Activated CD4-positive, alpha-beta memory T cell treated with anti-CD3 and anti-CD28 coated beads for 36 hours (primary cell): Measurements from ENCODE around the gene CRK. TPM values are rescaled to one million over a fixed set of nuclear protein-coding genes. Genes with fewer than 3 reads are reported as not detected.
A peak's percentile ranks its signal among the peaks of the same experiment; 100 is the strongest.

Experiments
- CTCF ChIA-PET: fragments of 350-600 bp; sonication (Branson Sonifier 250); formaldehyde crosslinking; loops from one replicate; lab custom pipeline; 2021; ENCODE audit warnings: antibody characterized with exemption, inconsistent platforms; lab: Charles Lee
- POLR2A ChIA-PET: fragments of 350-600 bp; sonication (Branson Sonifier 250); formaldehyde crosslinking; loops from one replicate; lab custom pipeline; 2021; ENCODE audit warnings: antibody characterized with exemption; lab: Charles Lee
- DNase-seq: peaks from one replicate; pipeline ENCODE4 v3.0.0-alpha.2; 2020
- H3K27ac Mint-ChIP-seq: one replicate; pipeline ENCODE4 v1.8.0; 2021; ENCODE audit warnings: mixed read lengths
- H3K27me3 Mint-ChIP-seq: one replicate; pipeline ENCODE4 v1.8.0; 2021; ENCODE audit warnings: mixed read lengths
- H3K36me3 Mint-ChIP-seq: one replicate; pipeline ENCODE4 v1.8.0; 2021; ENCODE audit warnings: mixed read lengths
- H3K4me1 Mint-ChIP-seq: one replicate; pipeline ENCODE4 v1.8.0; 2021; ENCODE audit warnings: low read depth, mixed read lengths
- H3K4me3 Mint-ChIP-seq: one replicate; pipeline ENCODE4 v1.8.0; 2021; ENCODE audit warnings: mild to moderate bottlenecking, mixed read lengths
- H3K9me3 Mint-ChIP-seq: one replicate; pipeline ENCODE4 v1.8.0; 2021; ENCODE audit warnings: mixed read lengths
- intact Hi-C: fragments of 100-400 bp; cut with micrococcal nuclease; formaldehyde crosslinking; loops from one replicate; pipeline ENCODE4 v1.15.1; 2023
- total RNA-seq, 2 experiments: library from RNA; stranded (reverse); gene quantifications; one replicate each; pipeline ENCODE4 v1.2.3, GENCODE V29; 2021

Gene CRK
- total RNA-seq, 2 experiments from 2014 or later, result 14.1 to 17.8 TPM

- no peaks in the 10 kb centered on the region for H3K27me3 Mint-ChIP-seq
- POLR2A ChIA-PET, result no interaction called here
- no peak overlapping the region for H3K4me3 Mint-ChIP-seq
- peaks cover 31% of the 10 kb centered on the region for H3K36me3 Mint-ChIP-seq
- intact Hi-C loops, result no loop called here
- CTCF ChIA-PET, result no interaction called here
- DNase-seq, result no peak
- H3K4me1 Mint-ChIP-seq, result peaks cover 10% of the 10 kb centered on the region
- no peaks in the 10 kb centered on the region for H3K9me3 Mint-ChIP-seq
- no peak overlapping the region for H3K27ac Mint-ChIP-seq
These were observed 16.1 kb upstream of the CRK start for GRCh38 chr17:1471911-1472821.

GRCh38 chr17:1471490-1471889 is 15.5 kb upstream of the CRK start:
- peaks cover 10% of the 10 kb centered on the region for H3K4me1 Mint-ChIP-seq
- no peak overlapping the region for H3K27ac Mint-ChIP-seq
- intact Hi-C loops, result no loop called here
- H3K27me3 Mint-ChIP-seq, result no peaks in the 10 kb centered on the region
- ChIA-PET POLR2A (no interaction called here), CTCF (no interaction called here)
- no peak for DNase-seq
- H3K4me3 Mint-ChIP-seq, result no peak overlapping the region
- no peaks in the 10 kb centered on the region for H3K9me3 Mint-ChIP-seq
- peaks cover 32% of the 10 kb centered on the region for H3K36me3 Mint-ChIP-seq

GRCh38 chr17:1470755-1471462 is 14.9 kb upstream of the CRK start:
- no peak overlapping the region for H3K27ac Mint-ChIP-seq

GRCh38 chr17:1470071-1470754 is 14.2 kb upstream of the CRK start:
- intact Hi-C loops, result no loop called here
- DNase-seq, result no peak
- POLR2A ChIA-PET, result no interaction called here
- Mint-ChIP-seq H3K36me3 (peaks cover 29% of the 10 kb centered on the region), H3K4me3 (no peak overlapping the region), H3K27me3 (no peaks in the 10 kb centered on the region), H3K4me1 (peaks cover 10% of the 10 kb centered on the region), H3K9me3 (no peaks in the 10 kb centered on the region), H3K27ac (no peak overlapping the region)
- CTCF ChIA-PET, result no interaction called here

More at GRCh38 chr17:1470755-1471462, 14.9 kb upstream of the CRK start:
- no peak for DNase-seq
- peaks cover 31% of the 10 kb centered on the region for H3K36me3 Mint-ChIP-seq
- H3K4me3 Mint-ChIP-seq, result no peak overlapping the region
- H3K27me3 Mint-ChIP-seq, result no peaks in the 10 kb centered on the region
- ChIA-PET POLR2A (no interaction called here), CTCF (no interaction called here)
- H3K4me1 Mint-ChIP-seq, result peaks cover 10% of the 10 kb centered on the region
- H3K9me3 Mint-ChIP-seq, result no peaks in the 10 kb centered on the region
- intact Hi-C loops, result no loop called here

GRCh38 chr17:1469231-1469852 is 13.3 kb upstream of the CRK start:
- Mint-ChIP-seq H3K27me3 (peaks cover 2% of the 10 kb centered on the region), H3K9me3 (no peaks in the 10 kb centered on the region), H3K27ac (no peak overlapping the region), H3K4me3 (no peak overlapping the region), H3K4me1 (peaks cover 10% of the 10 kb centered on the region), H3K36me3 (peaks cover 30% of the 10 kb centered on the region)
- no peak for DNase-seq
- intact Hi-C loops, result no loop called here
- POLR2A ChIA-PET, result no interaction called here
- CTCF ChIA-PET, result interaction anchor here (0.5 kb wide), 1 partner anchor 137 kb away, joined by 3 read pairs; no protein-coding TSS in a partner anchor

GRCh38 chr17:1467898-1468492 is 12.0 kb upstream of the CRK start:
- peaks cover 2% of the 10 kb centered on the region for H3K27me3 Mint-ChIP-seq
- H3K9me3 Mint-ChIP-seq, result peaks cover under 1% of the 10 kb centered on the region
- peaks cover 8% of the 10 kb centered on the region for H3K4me1 Mint-ChIP-seq
- ChIA-PET POLR2A (no interaction called here), CTCF (no interaction called here)
- DNase-seq, result no peak
- peaks cover 28% of the 10 kb centered on the region for H3K36me3 Mint-ChIP-seq
- H3K27ac Mint-ChIP-seq, result no peak overlapping the region
- intact Hi-C loops, result no loop called here
- no peak overlapping the region for H3K4me3 Mint-ChIP-seq

- intact Hi-C loops, result no loop called here
- peaks cover 31% of the 10 kb centered on the region for H3K36me3 Mint-ChIP-seq
- H3K27ac Mint-ChIP-seq, result no peak overlapping the region
- CTCF ChIA-PET, result no interaction called here
- H3K4me3 Mint-ChIP-seq, result no peak overlapping the region
- H3K4me1 Mint-ChIP-seq, result peaks cover 15% of the 10 kb centered on the region
- DNase-seq, result no peak
- H3K27me3 Mint-ChIP-seq, result peaks cover 2% of the 10 kb centered on the region
- peaks cover 2% of the 10 kb centered on the region for H3K9me3 Mint-ChIP-seq
- POLR2A ChIA-PET, result no interaction called here
These were observed 11.2 kb upstream of the CRK start for GRCh38 chr17:1467258-1467657.

- H3K27ac Mint-ChIP-seq, result no peak overlapping the region
These were observed 8.2 kb upstream of the CRK start for GRCh38 chr17:1464186-1464585.

GRCh38 chr17:1462164-1463112 is 6.4 kb upstream of the CRK start:
- peak; percentile 41 for DNase-seq
- intact Hi-C loops, result loop anchor here (1.0 kb wide), 1 partner anchor 11 kb away; no protein-coding TSS in a partner anchor
- H3K27ac Mint-ChIP-seq, result peak overlapping the region; percentile 62
- H3K27me3 Mint-ChIP-seq, result peaks cover 10% of the 10 kb centered on the region
- H3K9me3 Mint-ChIP-seq, result peaks cover 2% of the 10 kb centered on the region
- peak overlapping the region; percentile 32 for H3K4me3 Mint-ChIP-seq
- peaks cover 33% of the 10 kb centered on the region for H3K4me1 Mint-ChIP-seq
- peaks cover 7% of the 10 kb centered on the region for H3K36me3 Mint-ChIP-seq
- ChIA-PET CTCF (interaction anchor here (0.8 to 1.6 kb wide), 6 partner anchors 8 to 112 kb away, joined by 3 to 7 read pairs (median 4); partner anchors contain the start of gene INPP5K), POLR2A (interaction anchor here (0.6 to 1.8 kb wide), 4 partner anchors 22 to 255 kb away, joined by 3 to 7 read pairs (median 4); no protein-coding TSS in a partner anchor)

More at GRCh38 chr17:1464186-1464585, 8.2 kb upstream of the CRK start:
- intact Hi-C loops, result no loop called here
- Mint-ChIP-seq H3K36me3 (peaks cover 19% of the 10 kb centered on the region), H3K9me3 (peaks cover 2% of the 10 kb centered on the region), H3K4me1 (peaks cover 30% of the 10 kb centered on the region), H3K27me3 (peaks cover 10% of the 10 kb centered on the region), H3K4me3 (no peak overlapping the region)
- CTCF ChIA-PET, result no interaction called here
- POLR2A ChIA-PET, result interaction anchor here (1.8 kb wide), 1 partner anchor 21 kb away, joined by 7 read pairs; no protein-coding TSS in a partner anchor
- DNase-seq, result no peak

GRCh38 chr17:1461198-1461944 is 5.3 kb upstream of the CRK start:
- peaks cover 2% of the 10 kb centered on the region for H3K9me3 Mint-ChIP-seq
- CTCF ChIA-PET, result interaction anchor here (0.8 to 0.9 kb wide), 2 partner anchors 54 to 55 kb away, joined by 3 read pairs; partner anchors contain the start of gene INPP5K
- intact Hi-C loops, result no loop called here
- H3K27me3 Mint-ChIP-seq, result peaks cover 10% of the 10 kb centered on the region
- no peak overlapping the region for H3K27ac Mint-ChIP-seq
- peaks cover 40% of the 10 kb centered on the region for H3K4me1 Mint-ChIP-seq
- DNase-seq, result no peak
- no peak overlapping the region for H3K4me3 Mint-ChIP-seq
- POLR2A ChIA-PET, result no interaction called here
- peaks cover 4% of the 10 kb centered on the region for H3K36me3 Mint-ChIP-seq
